Measurements from ENCODE around the gene HUNK. TPM values are rescaled to one million over a fixed set of nuclear protein-coding genes. Genes with fewer than 3 reads are reported as not detected.

Gene HUNK
- total RNA-seq, 1 donor from 2014 or later = 0.51 TPM

DNA sequence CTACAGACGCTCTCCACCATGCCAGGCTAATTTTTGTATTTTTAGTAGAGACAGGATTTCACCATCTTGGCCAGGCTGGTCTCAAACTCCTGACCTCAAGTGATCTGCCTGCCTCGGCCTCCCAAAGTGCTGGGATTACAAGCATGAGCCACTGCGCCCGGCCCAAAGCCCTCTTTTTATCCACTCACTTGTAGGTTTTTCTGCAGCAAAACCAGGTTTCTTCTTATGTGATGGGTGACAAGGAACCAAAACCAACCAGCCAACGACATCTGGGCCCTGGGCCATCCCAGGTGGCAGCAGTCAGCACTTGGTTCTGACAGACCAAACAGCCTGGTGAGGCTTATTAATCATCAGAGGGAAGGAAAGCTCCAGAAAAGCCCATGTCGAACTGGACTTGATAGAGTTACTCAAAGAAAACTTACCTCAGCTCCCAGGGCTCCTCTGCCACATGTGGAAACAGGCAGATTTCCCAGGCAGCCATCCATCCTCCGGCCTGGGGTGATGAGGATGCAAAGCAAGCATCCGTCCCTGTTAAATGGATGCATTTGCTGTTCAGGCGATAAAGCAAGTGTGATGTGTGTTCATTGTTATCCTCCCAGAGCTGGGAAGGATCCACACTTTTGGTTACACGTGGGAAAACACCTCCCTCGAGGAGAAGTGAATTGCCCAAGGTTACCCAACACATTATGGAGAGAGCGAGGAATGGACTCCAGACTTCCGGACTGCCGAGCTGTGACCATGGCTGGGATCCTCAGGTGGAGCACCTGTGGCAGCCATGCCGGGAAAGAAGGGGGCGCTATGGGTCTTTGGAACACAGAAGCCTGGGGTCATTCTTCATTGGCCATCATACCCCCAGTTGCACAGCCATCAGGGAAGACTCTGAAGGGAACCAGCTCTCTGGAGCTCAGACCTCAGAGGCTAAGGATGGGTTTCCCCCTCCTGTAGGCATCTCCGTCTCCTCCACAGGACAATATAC, 118.8 kb downstream of the HUNK start:
- Mint-ChIP-seq H3K36me3 (ENCODE audit: low read depth) (no peaks in the 10 kb centered on the region), H3K4me1 (no peaks in the 10 kb centered on the region), H3K9me3 (no peaks in the 10 kb centered on the region), H3K27me3 (peaks cover 15% of the 10 kb centered on the region), H3K4me3 (no peak overlapping the region), H3K27ac (no peak overlapping the region)
- ATAC-seq (ENCODE audit: low read depth) (no peak), DNase-seq (no peak)
- intact Hi-C loops (cut with micrococcal nuclease) = no loop called here
- ChIA-PET POLR2A (no interaction called here), CTCF (no interaction called here)
- TF ChIP-seq, protein P1, sequence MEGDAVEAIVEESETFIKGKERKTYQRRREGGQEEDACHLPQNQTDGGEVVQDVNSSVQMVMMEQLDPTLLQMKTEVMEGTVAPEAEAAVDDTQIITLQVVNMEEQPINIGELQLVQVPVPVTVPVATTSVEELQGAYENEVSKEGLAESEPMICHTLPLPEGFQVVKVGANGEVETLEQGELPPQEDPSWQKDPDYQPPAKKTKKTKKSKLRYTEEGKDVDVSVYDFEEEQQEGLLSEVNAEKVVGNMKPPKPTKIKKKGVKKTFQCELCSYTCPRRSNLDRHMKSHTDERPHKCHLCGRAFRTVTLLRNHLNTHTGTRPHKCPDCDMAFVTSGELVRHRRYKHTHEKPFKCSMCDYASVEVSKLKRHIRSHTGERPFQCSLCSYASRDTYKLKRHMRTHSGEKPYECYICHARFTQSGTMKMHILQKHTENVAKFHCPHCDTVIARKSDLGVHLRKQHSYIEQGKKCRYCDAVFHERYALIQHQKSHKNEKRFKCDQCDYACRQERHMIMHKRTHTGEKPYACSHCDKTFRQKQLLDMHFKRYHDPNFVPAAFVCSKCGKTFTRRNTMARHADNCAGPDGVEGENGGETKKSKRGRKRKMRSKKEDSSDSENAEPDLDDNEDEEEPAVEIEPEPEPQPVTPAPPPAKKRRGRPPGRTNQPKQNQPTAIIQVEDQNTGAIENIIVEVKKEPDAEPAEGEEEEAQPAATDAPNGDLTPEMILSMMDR (IDR thresholded peaks at IDR 0.05) = no peak

DNA sequence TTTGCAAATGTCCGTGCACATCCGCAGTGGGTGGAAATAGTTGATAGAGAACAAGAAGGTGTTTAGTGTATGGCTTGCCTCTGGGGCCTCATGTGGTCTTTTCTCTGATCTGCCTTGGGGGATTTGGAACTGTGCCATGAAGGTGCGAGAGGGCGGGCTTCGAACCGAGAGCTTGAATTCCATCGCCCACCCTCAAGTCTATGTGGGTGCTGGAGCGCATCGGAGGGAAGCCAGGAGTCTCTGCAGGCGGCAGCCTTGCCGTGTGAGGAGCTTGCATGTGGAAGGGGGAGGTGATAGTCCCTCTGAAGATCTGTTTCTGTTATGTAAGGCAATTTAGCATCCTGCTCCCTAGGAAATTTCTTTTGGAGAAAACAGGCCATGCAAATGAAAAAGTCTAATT, 119.6 kb downstream of the HUNK start:
- Mint-ChIP-seq H3K27ac (no peak overlapping the region), H3K36me3 (ENCODE audit: low read depth) (no peaks in the 10 kb centered on the region), H3K4me3 (no peak overlapping the region), H3K9me3 (no peaks in the 10 kb centered on the region), H3K27me3 (peaks cover 12% of the 10 kb centered on the region), H3K4me1 (no peaks in the 10 kb centered on the region)
- ChIA-PET CTCF (no interaction called here), POLR2A (no interaction called here)
- DNase-seq = no peak
- intact Hi-C loops (cut with micrococcal nuclease) = no loop called here
- TF ChIP-seq, protein P1 (IDR thresholded peaks at IDR 0.05) = no peak
- no peak for ATAC-seq (ENCODE audit: low read depth)

DNA sequence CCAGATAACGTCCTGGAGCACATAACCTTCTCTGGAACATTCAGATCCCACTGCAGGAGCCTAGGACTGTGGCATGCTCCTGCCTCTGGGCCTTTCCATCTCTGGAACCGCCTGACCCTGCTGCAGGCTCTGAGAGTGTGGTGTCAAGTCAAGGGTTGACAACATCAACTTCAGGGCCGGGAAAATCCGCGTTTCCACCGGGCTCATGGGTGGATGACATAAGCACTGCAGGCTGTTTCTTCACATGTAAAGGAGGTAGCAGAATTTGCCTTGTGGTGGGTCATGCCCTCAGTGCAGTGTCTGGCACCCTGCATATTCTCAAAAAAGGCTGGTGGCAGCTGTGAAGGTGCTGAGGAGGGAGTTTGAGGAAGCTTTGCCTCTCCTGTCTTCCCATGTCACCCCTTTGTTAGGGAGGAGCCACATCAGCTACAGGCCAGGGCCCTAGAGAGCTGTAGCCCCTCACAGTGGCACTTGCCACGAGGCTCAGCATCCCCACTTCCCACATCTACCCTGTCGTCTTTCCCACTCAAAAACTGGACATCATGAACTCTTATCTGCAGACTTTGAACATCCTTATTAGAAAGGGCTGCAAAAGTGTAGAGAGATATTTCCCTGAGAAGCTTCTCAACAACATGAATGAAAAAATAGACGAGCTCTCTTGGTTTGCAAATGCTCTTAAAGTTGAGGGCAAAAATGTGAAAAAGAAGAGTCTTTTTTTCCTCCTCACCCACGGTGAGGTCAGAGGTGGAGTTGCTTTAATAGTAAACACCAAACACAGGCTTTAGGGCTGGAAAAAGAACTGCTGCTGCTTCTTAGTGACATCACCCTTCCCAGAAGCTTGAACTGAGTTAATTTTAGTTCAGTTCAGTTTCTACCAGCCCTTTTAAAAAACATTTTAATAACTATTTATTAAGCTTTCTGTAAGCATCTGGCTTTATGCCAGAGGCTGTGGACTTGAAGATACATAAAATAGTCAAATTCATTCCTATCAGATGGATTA, 121.3 kb downstream of the HUNK start:
- DNase-seq = no peak
- Mint-ChIP-seq H3K36me3 (ENCODE audit: low read depth) (no peaks in the 10 kb centered on the region), H3K9me3 (no peaks in the 10 kb centered on the region), H3K27ac (no peak overlapping the region), H3K4me1 (no peaks in the 10 kb centered on the region), H3K4me3 (no peak overlapping the region), H3K27me3 (peaks cover 9% of the 10 kb centered on the region)
- TF ChIP-seq, protein P1 (IDR thresholded peaks at IDR 0.05) = no peak
- CTCF ChIA-PET = no interaction called here
- intact Hi-C loops (cut with micrococcal nuclease) = no loop called here
- POLR2A ChIA-PET = no interaction called here
- ATAC-seq (ENCODE audit: low read depth) = no peak

DNA sequence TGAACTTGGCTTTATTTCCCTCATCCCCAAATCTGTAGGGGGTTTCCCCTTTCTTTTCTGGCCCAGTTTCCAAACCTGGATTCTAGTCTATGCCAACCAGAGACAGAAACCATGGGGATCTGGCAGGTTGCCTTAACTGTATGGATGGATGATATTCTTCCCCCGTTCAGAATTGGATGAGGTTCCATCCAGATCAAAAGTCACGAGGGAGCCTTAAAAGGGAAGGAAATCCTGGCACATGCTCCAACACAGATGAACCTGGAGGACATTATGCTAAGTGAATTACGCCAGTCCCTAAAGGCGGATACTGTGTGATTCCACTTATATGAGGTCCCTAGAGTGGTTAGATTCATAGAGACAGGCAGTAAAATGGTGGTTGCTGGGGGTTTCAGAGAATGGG, 124.4 kb downstream of the HUNK start:
- CTCF ChIA-PET = no interaction called here
- POLR2A ChIA-PET = no interaction called here
- ATAC-seq (ENCODE audit: low read depth) (no peak), DNase-seq (no peak)
- Mint-ChIP-seq H3K27me3 (peaks cover 6% of the 10 kb centered on the region), H3K4me1 (no peaks in the 10 kb centered on the region), H3K36me3 (ENCODE audit: low read depth) (no peaks in the 10 kb centered on the region), H3K27ac (no peak overlapping the region), H3K4me3 (no peak overlapping the region), H3K9me3 (no peaks in the 10 kb centered on the region)
- TF ChIP-seq, protein P1 (IDR thresholded peaks at IDR 0.05) = no peak
- intact Hi-C loops (cut with micrococcal nuclease) = no loop called here
